ENCODE measurements around the gene SLF2. TPM values are rescaled to one million over a fixed set of nuclear protein-coding genes. Genes with fewer than 3 reads are reported as not detected.

Gene SLF2
- total and polyA plus RNA-seq, 10 donors: 11.5 to 90.9 (median 46.8) TPM

DNA sequence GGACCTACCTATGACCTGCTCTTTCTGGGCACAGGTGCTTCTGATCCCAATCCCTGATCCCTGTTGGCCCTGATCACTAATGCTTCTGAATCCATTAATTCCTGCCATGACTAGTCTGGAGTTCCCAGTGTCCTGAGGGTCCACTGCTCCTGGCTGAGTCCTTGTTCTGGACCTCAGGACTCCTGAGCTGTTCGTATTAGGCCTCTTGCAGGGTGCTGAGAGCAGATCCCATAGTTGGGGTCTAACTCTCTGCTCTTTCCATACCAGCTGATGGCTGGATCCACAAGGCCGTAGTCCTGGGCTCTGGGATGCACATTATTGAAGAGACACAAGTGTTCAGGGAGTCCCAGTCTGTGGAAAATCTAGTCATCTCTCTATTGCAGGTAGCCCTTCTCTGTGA lies 67.5 kb downstream of the SLF2 start:
- no peak for DNase-seq
- 80 to 97% (median 95%) methylated on average over 2 of the region's 2 CpGs for WGBS, 5 donors

DNA sequence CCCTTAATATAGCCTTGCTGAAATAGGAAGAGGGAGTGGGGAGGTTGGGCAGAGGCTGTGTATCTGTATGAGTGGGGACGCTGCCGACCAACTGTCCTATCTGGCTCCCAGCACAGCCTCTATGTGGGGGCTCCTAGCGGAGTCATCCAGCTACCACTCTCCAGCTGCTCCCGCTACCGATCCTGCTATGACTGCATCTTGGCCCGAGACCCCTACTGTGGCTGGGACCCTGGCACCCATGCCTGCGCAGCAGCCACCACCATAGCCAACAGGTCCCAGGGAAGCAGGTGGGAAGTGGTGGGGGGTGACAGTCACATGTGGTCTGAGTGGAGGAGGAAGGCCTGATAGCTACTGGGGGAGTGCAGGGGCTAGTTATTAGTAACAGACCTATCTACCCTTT lies 67.9 kb downstream of the SLF2 start:
- peaks cover 0 to 79% (median 29%) of the 10 kb centered on the region in 6 donors for H3K36me3 ChIP-seq
- WGBS, 5 donors: 94 to 100% (median 98%) methylated on average over 6 to 7 of the region's 7 CpGs
- TF ChIP-seq POLR2AphosphoS5 (IDR thresholded peaks at IDR 0.05) (no peak), POLR2A (IDR thresholded peaks at IDR 0.05) (no peak)
- TF ChIP-seq, protein P1, sequence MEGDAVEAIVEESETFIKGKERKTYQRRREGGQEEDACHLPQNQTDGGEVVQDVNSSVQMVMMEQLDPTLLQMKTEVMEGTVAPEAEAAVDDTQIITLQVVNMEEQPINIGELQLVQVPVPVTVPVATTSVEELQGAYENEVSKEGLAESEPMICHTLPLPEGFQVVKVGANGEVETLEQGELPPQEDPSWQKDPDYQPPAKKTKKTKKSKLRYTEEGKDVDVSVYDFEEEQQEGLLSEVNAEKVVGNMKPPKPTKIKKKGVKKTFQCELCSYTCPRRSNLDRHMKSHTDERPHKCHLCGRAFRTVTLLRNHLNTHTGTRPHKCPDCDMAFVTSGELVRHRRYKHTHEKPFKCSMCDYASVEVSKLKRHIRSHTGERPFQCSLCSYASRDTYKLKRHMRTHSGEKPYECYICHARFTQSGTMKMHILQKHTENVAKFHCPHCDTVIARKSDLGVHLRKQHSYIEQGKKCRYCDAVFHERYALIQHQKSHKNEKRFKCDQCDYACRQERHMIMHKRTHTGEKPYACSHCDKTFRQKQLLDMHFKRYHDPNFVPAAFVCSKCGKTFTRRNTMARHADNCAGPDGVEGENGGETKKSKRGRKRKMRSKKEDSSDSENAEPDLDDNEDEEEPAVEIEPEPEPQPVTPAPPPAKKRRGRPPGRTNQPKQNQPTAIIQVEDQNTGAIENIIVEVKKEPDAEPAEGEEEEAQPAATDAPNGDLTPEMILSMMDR (IDR thresholded peaks at IDR 0.05 in 8 of 11, conservative IDR thresholded peaks at IDR 0.05 in 3 of 11): no peak
- H3K9me3 ChIP-seq: no peaks in the 10 kb centered on the region
- DNase-seq: no peak
- H3K27ac ChIP-seq: no peak overlapping the region
- H3K4me3 ChIP-seq: no peak overlapping the region
- no peaks in the 10 kb centered on the region for H3K27me3 ChIP-seq (replicated peaks in 1 of 7)
- intact Hi-C loops (cut with DNase I; ENCODE audit: low total_unique reads): no loop called here
- peaks cover 0 to 7% (median 2%) of the 10 kb centered on the region in 6 donors for H3K4me1 ChIP-seq

More for the DNA sequence above, 67.5 kb downstream of the SLF2 start:
- intact Hi-C loops (cut with DNase I; ENCODE audit: low total_unique reads): no loop called here
- Histone ChIP-seq H3K4me1 (peaks cover 0 to 3% (median under 1%) of the 10 kb centered on the region in 6 donors), H3K27ac (no peak overlapping the region), H3K36me3 (peaks cover 0 to 75% (median 29%) of the 10 kb centered on the region in 6 donors), H3K4me3 (no peak overlapping the region), H3K9me3 (no peaks in the 10 kb centered on the region), H3K27me3 (replicated peaks in 1 of 7) (no peaks in the 10 kb centered on the region)
- TF ChIP-seq, protein P1 (IDR thresholded peaks at IDR 0.05 in 8 of 11, conservative IDR thresholded peaks at IDR 0.05 in 3 of 11): no peak
- no peak for TF ChIP-seq POLR2AphosphoS5 (IDR thresholded peaks at IDR 0.05)
- TF ChIP-seq POLR2A (IDR thresholded peaks at IDR 0.05): no peak

DNA sequence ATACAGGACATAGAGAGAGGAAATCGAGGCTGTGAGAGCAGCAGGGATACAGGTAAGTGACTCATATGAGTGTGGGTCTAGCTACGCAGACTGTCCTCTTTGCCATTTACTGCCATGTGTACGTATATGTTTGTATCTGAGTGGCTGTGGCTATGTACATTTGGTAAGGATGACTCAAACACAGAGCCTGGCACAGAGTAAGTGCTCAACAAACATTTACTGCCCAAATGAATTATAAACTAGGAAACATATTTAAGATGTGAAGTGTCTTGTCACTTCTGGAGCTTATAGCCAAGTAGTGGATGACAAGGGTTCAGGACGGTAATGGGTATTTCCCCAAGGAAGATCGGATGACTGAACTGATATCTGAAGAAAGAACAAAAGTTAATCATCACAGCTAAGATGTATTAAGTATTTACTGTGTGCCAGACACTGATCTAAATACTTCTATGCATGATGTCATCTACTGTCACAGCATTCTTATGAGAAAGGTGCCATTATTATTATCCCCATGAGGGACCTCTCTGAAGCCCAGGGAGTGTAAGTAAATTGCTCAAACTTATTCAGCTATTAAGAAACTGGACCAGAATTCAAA lies 68.5 kb downstream of the SLF2 start:
- WGBS, 5 donors: 86 to 96% (median 91%) methylated on average over 5 of the region's 5 CpGs
- DNase-seq: no peak
- H3K27me3 ChIP-seq (replicated peaks in 1 of 7): no peaks in the 10 kb centered on the region
- peaks cover 1 to 13% (median 8%) of the 10 kb centered on the region in 6 donors for H3K4me1 ChIP-seq
- H3K4me3 ChIP-seq: no peak overlapping the region
- intact Hi-C loops (cut with DNase I; ENCODE audit: low total_unique reads): no loop called here
- TF ChIP-seq POLR2A (IDR thresholded peaks at IDR 0.05) (no peak), POLR2AphosphoS5 (IDR thresholded peaks at IDR 0.05) (no peak)
- TF ChIP-seq, protein P1 (IDR thresholded peaks at IDR 0.05 in 8 of 11, conservative IDR thresholded peaks at IDR 0.05 in 3 of 11): no peak
- H3K36me3 ChIP-seq: peaks cover 0 to 83% (median 29%) of the 10 kb centered on the region in 6 donors
- H3K27ac ChIP-seq: no peak overlapping the region
- H3K9me3 ChIP-seq: no peaks in the 10 kb centered on the region

DNA sequence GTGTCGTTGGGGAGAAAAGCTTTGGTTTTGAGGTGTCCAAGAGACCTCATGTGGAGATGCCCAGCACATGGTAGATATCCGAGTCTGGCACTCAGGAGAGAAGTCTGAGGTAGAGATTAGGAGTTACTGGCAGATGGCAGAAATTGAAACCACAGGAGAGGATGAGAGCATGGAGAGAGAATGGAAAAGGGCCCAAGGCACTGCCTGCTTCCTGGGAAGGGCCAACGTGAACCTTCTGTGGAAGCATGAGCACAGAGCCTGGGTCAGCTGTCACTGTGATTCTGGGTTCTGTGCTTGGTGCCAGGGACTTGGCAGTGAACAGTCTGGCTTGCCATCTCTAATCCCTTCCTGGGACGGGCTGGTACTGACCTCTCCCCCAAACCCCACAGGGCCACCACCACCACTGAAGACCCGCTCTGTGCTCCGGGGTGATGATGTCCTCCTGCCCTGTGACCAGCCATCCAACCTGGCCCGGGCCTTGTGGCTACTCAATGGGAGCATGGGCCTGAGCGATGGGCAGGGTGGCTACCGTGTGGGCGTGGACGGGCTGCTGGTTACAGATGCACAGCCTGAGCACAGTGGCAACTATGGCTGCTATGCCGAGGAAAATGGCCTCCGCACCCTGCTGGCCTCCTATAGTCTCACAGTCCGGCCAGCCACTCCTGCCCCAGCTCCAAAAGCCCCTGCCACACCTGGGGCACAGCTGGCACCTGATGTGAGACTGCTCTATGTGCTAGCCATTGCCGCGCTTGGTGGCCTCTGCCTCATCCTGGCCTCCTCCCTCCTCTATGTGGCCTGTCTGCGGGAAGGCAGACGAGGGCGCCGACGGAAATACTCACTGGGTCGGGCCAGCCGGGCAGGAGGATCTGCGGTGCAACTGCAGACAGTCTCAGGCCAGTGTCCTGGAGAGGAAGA lies 70.4 kb downstream of the SLF2 start:
- Histone ChIP-seq H3K36me3 (peaks cover 0 to 79% (median 29%) of the 10 kb centered on the region in 6 donors), H3K27me3 (replicated peaks in 1 of 7) (no peaks in the 10 kb centered on the region), H3K9me3 (no peaks in the 10 kb centered on the region), H3K4me3 (no peak overlapping the region), H3K4me1 (peaks cover 11 to 29% (median 22%) of the 10 kb centered on the region in 6 donors), H3K27ac (no peak overlapping the region)
- intact Hi-C loops (cut with DNase I; ENCODE audit: low total_unique reads): no loop called here
- 92 to 97% (median 94%) methylated on average over 15 to 24 of the region's 24 CpGs for WGBS, 5 donors
- DNase-seq: peak; percentile 67
- TF ChIP-seq POLR2A (IDR thresholded peaks at IDR 0.05): no peak
- TF ChIP-seq, protein P1 (IDR thresholded peaks at IDR 0.05 in 8 of 11, conservative IDR thresholded peaks at IDR 0.05 in 3 of 11): no peak
- no peak for TF ChIP-seq POLR2AphosphoS5 (IDR thresholded peaks at IDR 0.05)
